Mucosa of rectum (tissue), 2 donors: Measurements from ENCODE around the gene PPM1G.
"Not testable (repeated sequence)": the region's sequence is repeated elsewhere in the genome, so short reads cannot be mapped to it uniquely, and the experiment has no call there.

ENCODE experiments used
- H3K27ac ChIP-seq, 2 donors: one replicate each; pipeline ENCODE4 v1.7.0; 2013; ENCODE audit warnings: inconsistent platforms in 2 of 2, low read depth in 2 of 2, low read length in 2 of 2
- H3K27me3 ChIP-seq, 2 donors: one replicate each; pipeline ENCODE4 v1.7.0; 2013; ENCODE audit warnings: low read length in 2 of 2; ENCODE audit not compliant: control insufficient read depth in 2 of 2, insufficient read depth in 2 of 2
- H3K36me3 ChIP-seq, 2 donors: one replicate each; pipeline ENCODE4 v1.7.0; 2013; ENCODE audit warnings: low read length in 2 of 2; ENCODE audit not compliant: control insufficient read depth in 2 of 2, insufficient read depth in 2 of 2
- H3K4me1 ChIP-seq, 2 donors: one replicate each; pipeline ENCODE4 v1.7.0; 2013; ENCODE audit warnings: low read length in 2 of 2, mild to moderate bottlenecking in 1 of 2; ENCODE audit not compliant: control insufficient read depth in 2 of 2, insufficient read depth in 2 of 2
- H3K4me3 ChIP-seq, 2 donors: one replicate each; pipeline ENCODE4 v1.7.0; 2013; ENCODE audit warnings: low read length in 2 of 2
- H3K9ac ChIP-seq, 2 donors: one replicate each; pipeline ENCODE4 v1.7.0; 2013; ENCODE audit warnings: low read length in 2 of 2, low read depth in 1 of 2, mild to moderate bottlenecking in 1 of 2
- H3K9me3 ChIP-seq, 2 donors: one replicate each; pipeline ENCODE4 v1.7.0; 2013; ENCODE audit warnings: low read length in 2 of 2; ENCODE audit not compliant: control insufficient read depth in 2 of 2
- donor health status: healthy.
- donor health status: Normal muscosa, but diverticular disease.

The PPM1G gene

GRCh38 chr2:27441226-27441926 lies 32.0 kb upstream of the PPM1G start:
- no peak overlapping the region for H3K9ac ChIP-seq
- no peak overlapping the region for H3K4me3 ChIP-seq
- no peaks in the 10 kb centered on the region for H3K27me3 ChIP-seq
- peaks cover 8 to 24% of the 10 kb centered on the region in 2 donors for H3K4me1 ChIP-seq
- H3K27ac ChIP-seq, result no peak overlapping the region
- no peaks in the 10 kb centered on the region for H3K9me3 ChIP-seq
- H3K36me3 ChIP-seq, result peaks cover 49 to 54% of the 10 kb centered on the region in 2 donors

DNA sequence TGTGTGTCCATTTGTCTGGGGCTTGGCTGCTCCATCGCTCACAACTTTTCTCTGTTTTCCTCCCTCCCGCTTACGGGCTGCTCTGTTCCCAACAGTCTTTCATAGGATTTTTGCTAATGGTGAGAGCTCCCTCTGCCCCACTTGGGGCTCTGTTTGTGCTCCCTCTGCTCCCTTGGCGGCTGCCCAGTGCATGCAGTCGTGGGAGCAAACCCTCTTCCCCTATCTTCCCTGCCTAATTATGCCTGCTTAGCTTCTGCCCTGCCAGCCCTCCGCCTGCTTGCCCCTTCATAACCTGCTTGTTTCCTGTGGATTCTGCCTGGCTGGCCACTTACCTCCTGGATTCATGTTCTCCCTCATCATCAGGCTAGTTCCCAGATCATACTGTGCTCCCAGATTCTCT lies 26.2 kb upstream of the PPM1G start:
- H3K36me3 ChIP-seq, result peaks cover 66 to 68% of the 10 kb centered on the region in 2 donors
- H3K27ac ChIP-seq, result no peak overlapping the region

GRCh38 chr2:27431395-27431794 lies 22.0 kb upstream of the PPM1G start:
- Histone ChIP-seq H3K27me3 (no peaks in the 10 kb centered on the region), H3K27ac (no peak overlapping the region), H3K9ac (no peak overlapping the region), H3K36me3 (peaks cover 33% of the 10 kb centered on the region in 2 donors), H3K9me3 (no peaks in the 10 kb centered on the region), H3K4me3 (no peak overlapping the region), H3K4me1 (peaks cover 9 to 20% of the 10 kb centered on the region in 2 donors)

More for the DNA sequence above, 26.2 kb upstream of the PPM1G start:
- Histone ChIP-seq H3K4me1 (peaks cover 0 to 6% of the 10 kb centered on the region in 2 donors), H3K4me3 (no peak overlapping the region), H3K27me3 (no peaks in the 10 kb centered on the region), H3K9me3 (no peaks in the 10 kb centered on the region), H3K9ac (no peak overlapping the region)

GRCh38 chr2:27428978-27429541 lies 19.7 kb upstream of the PPM1G start:
- Histone ChIP-seq H3K36me3 (peaks cover 9 to 10% of the 10 kb centered on the region in 2 donors), H3K27me3 (no peaks in the 10 kb centered on the region), H3K27ac (peak overlapping the region; percentile 99), H3K4me1 (peaks cover 9 to 20% of the 10 kb centered on the region in 2 donors), H3K9ac (peak overlapping the region; percentile 99), H3K4me3 (peak overlapping the region; percentile 90 to 95), H3K9me3 (no peaks in the 10 kb centered on the region)

DNA sequence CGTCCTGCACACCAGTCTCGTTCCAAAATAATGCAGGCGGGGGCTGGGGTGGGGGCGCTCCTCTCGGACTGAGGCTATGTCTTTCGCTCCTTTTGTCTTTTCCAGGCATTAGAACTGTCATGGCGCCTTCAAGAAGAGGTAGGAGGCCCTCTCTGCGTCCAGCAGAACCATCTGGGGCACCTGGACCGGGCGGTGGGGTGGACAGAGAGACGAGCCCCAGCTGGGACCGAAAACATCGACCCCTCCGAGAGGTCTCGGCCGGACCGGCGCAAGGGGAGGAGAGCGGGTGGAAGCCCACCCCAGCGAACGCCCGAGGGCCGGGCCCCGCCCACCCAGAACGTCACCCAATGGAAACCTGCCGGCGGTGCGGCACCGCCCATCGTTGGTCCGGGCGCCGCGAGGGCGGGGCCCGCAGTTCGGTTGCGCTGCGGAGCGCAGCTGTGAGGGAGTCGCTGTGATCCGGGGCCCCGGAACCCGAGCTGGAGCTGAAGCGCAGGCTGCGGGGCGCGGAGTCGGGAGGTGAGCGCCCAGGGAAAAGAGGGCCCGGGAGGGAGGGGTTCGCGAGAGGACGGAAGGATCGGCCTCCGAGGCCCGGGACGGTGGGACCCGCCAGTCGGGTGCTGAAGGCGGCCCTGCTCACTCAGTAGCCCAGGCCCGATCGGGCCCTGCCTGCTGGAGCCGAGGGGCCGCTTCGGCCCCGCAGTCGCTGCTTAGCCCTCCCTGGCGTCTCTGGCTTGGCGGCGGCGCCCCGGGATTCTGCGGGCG lies 19.0 kb upstream of the PPM1G start, which contains the start of gene NRBP1:
NRBP1 (plus strand) TSS at position 419 of the 765 bp plus-strand sequence. CDS start 4,643 bp downstream, outside the sequence.
- Histone ChIP-seq H3K36me3 (peaks cover 3% of the 10 kb centered on the region in 2 donors), H3K4me1 (peaks cover 9 to 20% of the 10 kb centered on the region in 2 donors), H3K4me3 (peak within 1 kb of the TSS; percentile 90 to 95), H3K9me3 (no peaks in the 10 kb centered on the region), H3K27me3 (no peaks in the 10 kb centered on the region), H3K27ac (peak within 1 kb of the TSS; percentile 99), H3K9ac (peak within 1 kb of the TSS; percentile 99)

DNA sequence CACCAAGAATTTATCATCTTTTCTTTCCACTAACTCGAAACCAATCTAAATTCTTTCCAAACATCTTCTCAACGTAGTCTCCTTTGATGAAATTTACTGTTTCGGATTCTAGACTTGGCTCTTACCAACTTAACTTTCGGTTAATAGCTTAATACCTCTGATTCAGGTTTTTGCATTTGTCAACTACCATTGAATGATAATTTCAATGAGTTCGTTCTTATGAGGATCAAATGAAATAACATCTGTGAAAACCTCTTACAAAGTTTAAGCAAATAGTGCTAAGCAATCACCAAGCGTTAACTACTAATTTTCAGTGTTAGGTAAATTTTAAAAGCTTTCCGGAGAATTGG lies 18.4 kb upstream of the PPM1G start:
- peak overlapping the region; percentile 99 for H3K27ac ChIP-seq
- H3K4me3 ChIP-seq, result peak overlapping the region; percentile 90 to 95
- no peaks in the 10 kb centered on the region for H3K9me3 ChIP-seq
- H3K36me3 ChIP-seq, result no peaks in the 10 kb centered on the region
- H3K9ac ChIP-seq, result peak overlapping the region; percentile 94 to 99
- H3K4me1 ChIP-seq, result peaks cover 9 to 20% of the 10 kb centered on the region in 2 donors
- H3K27me3 ChIP-seq, result no peaks in the 10 kb centered on the region

- H3K27me3 ChIP-seq, H3K9ac ChIP-seq, H3K36me3 ChIP-seq, H3K27ac ChIP-seq, H3K9me3 ChIP-seq, H3K4me3 ChIP-seq: not testable (repeated sequence)
- H3K4me1 ChIP-seq, result peaks cover 7 to 10% of the 10 kb centered on the region in 2 donors
Observed at GRCh38 chr2:27425039-27425438, 15.6 kb upstream of the PPM1G start.

DNA sequence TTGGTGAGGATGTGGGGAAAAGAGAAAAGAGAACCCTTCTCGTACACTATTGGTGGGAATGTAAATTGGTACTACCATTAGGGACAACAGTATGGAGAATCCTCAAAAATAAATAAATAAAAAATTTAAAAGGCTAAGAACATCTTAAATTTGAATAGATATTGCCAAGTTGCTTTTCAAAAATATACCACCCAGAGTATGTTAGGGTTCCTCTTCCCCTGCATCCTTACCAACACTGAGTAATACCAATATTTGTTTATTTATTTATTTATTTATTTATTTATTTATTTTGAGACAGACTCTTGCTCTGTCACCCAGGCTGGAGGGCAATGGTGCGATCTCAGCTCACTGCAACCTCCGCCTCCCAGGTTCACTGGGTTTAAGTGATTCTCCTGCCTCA lies 13.6 kb upstream of the PPM1G start:
- H3K4me1 ChIP-seq, result peaks cover 3% of the 10 kb centered on the region in 2 donors
- no peak overlapping the region for H3K27ac ChIP-seq
- H3K9ac ChIP-seq, result no peak overlapping the region
- H3K27me3 ChIP-seq, result no peaks in the 10 kb centered on the region
- no peaks in the 10 kb centered on the region for H3K36me3 ChIP-seq
- no peak overlapping the region for H3K4me3 ChIP-seq
- no peaks in the 10 kb centered on the region for H3K9me3 ChIP-seq

- Histone ChIP-seq H3K9me3 (no peaks in the 10 kb centered on the region), H3K4me3 (no peak overlapping the region), H3K27ac (no peak overlapping the region), H3K9ac (no peak overlapping the region), H3K27me3 (no peaks in the 10 kb centered on the region), H3K36me3 (no peaks in the 10 kb centered on the region), H3K4me1 (no peaks in the 10 kb centered on the region)
Observed at GRCh38 chr2:27421660-27422250, 12.4 kb upstream of the PPM1G start.

DNA sequence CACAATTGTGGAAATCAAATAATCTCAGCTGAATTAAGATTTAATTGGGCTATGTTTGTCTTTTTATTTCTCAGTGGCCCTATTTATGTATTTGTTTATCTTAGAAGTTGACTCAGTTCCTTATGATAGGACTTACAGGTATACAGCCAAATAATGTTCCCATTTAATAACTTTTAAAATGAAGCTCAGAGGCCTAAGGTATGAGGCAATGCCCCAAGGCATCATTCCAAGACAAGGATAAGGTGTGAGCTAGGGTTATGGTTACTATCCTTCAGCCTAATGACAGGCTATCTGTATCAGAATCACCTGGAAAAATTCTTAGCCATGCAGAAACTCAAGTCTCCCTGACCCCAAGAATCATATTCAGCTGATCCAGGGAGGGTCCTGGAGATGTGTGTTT lies 11.6 kb upstream of the PPM1G start:
- H3K4me3 ChIP-seq, result no peak overlapping the region
- no peak overlapping the region for H3K9ac ChIP-seq
- no peaks in the 10 kb centered on the region for H3K4me1 ChIP-seq
- H3K27me3 ChIP-seq, result no peaks in the 10 kb centered on the region
- no peak overlapping the region for H3K27ac ChIP-seq
- H3K9me3 ChIP-seq, result no peaks in the 10 kb centered on the region
- H3K36me3 ChIP-seq, result no peaks in the 10 kb centered on the region
